Trophoblast cell (in vitro differentiated cells and primary cell): ENCODE measurements around the gene IFNGR2.

Experiments used
- DNase-seq, 2 donors: peaks; one replicate each; pipeline ENCODE4 v3.0.0-alpha.2; 2016
- H2AFZ ChIP-seq: 2 replicates; pipeline ENCODE4 v1.6.1; 2013; ENCODE audit warnings: low read length, moderate library complexity, mild to moderate bottlenecking; ENCODE audit not compliant: insufficient read depth, poor library complexity
- H2AK5ac ChIP-seq: 2 replicates; pipeline ENCODE4 v1.6.1; 2013; ENCODE audit warnings: mild to moderate bottlenecking, low read length
- H2BK120ac ChIP-seq: 2 replicates; pipeline ENCODE4 v1.6.1; 2013; ENCODE audit warnings: low read length, mild to moderate bottlenecking, moderate library complexity; ENCODE audit not compliant: insufficient read depth, poor library complexity
- H2BK12ac ChIP-seq: 2 replicates; pipeline ENCODE4 v1.6.1; 2013; ENCODE audit warnings: mild to moderate bottlenecking, low read length, moderate library complexity
- H2BK5ac ChIP-seq: 2 replicates; pipeline ENCODE4 v1.6.1; 2013; ENCODE audit warnings: low read length, low read depth, moderate library complexity, mild to moderate bottlenecking; ENCODE audit not compliant: poor library complexity
- H3K14ac ChIP-seq: 2 replicates; pipeline ENCODE4 v1.6.1; 2013; ENCODE audit warnings: mild to moderate bottlenecking, low read length
- H3K18ac ChIP-seq: 2 replicates; pipeline ENCODE4 v1.6.1; 2013; ENCODE audit warnings: mild to moderate bottlenecking, low read length
- H3K23ac ChIP-seq: 2 replicates; pipeline ENCODE4 v1.6.1; 2013; ENCODE audit warnings: low read length
- H3K27ac ChIP-seq: 2 replicates; pipeline ENCODE4 v1.5.1; 2013; ENCODE audit warnings: low read depth, mild to moderate bottlenecking, inconsistent platforms, low read length, moderate library complexity
- H3K27me3 ChIP-seq: 2 replicates; pipeline ENCODE4 v1.6.1; 2013; ENCODE audit warnings: inconsistent platforms, mild to moderate bottlenecking, low read length, moderate library complexity; ENCODE audit not compliant: insufficient read depth
- H3K36me3 ChIP-seq, 2 experiments: 1 replicate in 1 of 2; 2 replicates in 1 of 2; pipeline ENCODE4 v1.6.1; 2013; ENCODE audit warnings: low read length in 2 of 2, mild to moderate bottlenecking in 2 of 2, moderate library complexity in 1 of 2; ENCODE audit not compliant: insufficient read depth in 2 of 2, control insufficient read depth in 1 of 2
- H3K4ac ChIP-seq: 2 replicates; pipeline ENCODE4 v1.6.1; 2013; ENCODE audit warnings: low read depth, mild to moderate bottlenecking, low read length, moderate library complexity
- H3K4me1 ChIP-seq, 2 experiments: 1 replicate in 1 of 2; 2 replicates in 1 of 2; pipeline ENCODE4 v1.6.1; 2013; ENCODE audit warnings: low read length in 2 of 2, mild to moderate bottlenecking in 2 of 2, moderate library complexity in 1 of 2; ENCODE audit not compliant: insufficient read depth in 2 of 2, control insufficient read depth in 1 of 2
- H3K4me2 ChIP-seq: 2 replicates; pipeline ENCODE4 v1.6.1; 2013; ENCODE audit warnings: inconsistent platforms, mild to moderate bottlenecking, low read length, moderate library complexity
- H3K4me3 ChIP-seq: 2 replicates; pipeline ENCODE4 v1.5.1; 2013; ENCODE audit warnings: mild to moderate bottlenecking, low read depth, low read length, inconsistent platforms
- H3K79me1 ChIP-seq: one replicate; pipeline ENCODE4 v1.6.1; 2013; ENCODE audit warnings: low read length
- H3K79me2 ChIP-seq: 2 replicates; pipeline ENCODE4 v1.6.1; 2013; ENCODE audit warnings: low read length, mild to moderate bottlenecking; ENCODE audit not compliant: control insufficient read depth, insufficient read depth, poor library complexity
- H3K9ac ChIP-seq: 2 replicates; pipeline ENCODE4 v1.6.1; 2013; ENCODE audit warnings: mild to moderate bottlenecking, low read length
- H3K9me3 ChIP-seq: 2 replicates; pipeline ENCODE4 v1.6.1; 2013; ENCODE audit warnings: low read depth, mild to moderate bottlenecking, control low read depth, inconsistent platforms, low read length; ENCODE audit not compliant: insufficient read depth
- H4K12ac ChIP-seq: 2 replicates; pipeline ENCODE4 v1.6.1; 2013; ENCODE audit warnings: low read depth, mild to moderate bottlenecking, low read length, moderate library complexity
- H4K8ac ChIP-seq: 2 replicates; pipeline ENCODE4 v1.6.1; 2013; ENCODE audit warnings: low read depth, mild to moderate bottlenecking, low read length, moderate library complexity
- H4K91ac ChIP-seq: one replicate; pipeline ENCODE4 v1.6.1; 2013; ENCODE audit warnings: low read depth, mild to moderate bottlenecking, low read length, moderate library complexity
- WGBS: extraction: QIAGEN DNeasy Blood & Tissue Kit; methylation state at CpG from one replicate; pipeline ENCODE4 v1.1.7; 2013; ENCODE audit warnings: missing lambda C conversion rate; ENCODE audit not compliant: insufficient read length, insufficient coverage; ENCODE audit errors: extremely low coverage; 5-methylcytosine and 5-hydroxymethylcytosine counted together

Gene IFNGR2

GRCh38 chr21:33421713-33422393 is 18.6 kb downstream of the IFNGR2 start:
- no peak overlapping the region for H4K8ac ChIP-seq
- H3K36me3 ChIP-seq: peaks cover 35 to 40% of the 10 kb centered on the region in 2 experiments
- no peaks in the 10 kb centered on the region for H3K79me1 ChIP-seq
- H3K4me3 ChIP-seq: no peak overlapping the region
- H3K27me3 ChIP-seq: no peaks in the 10 kb centered on the region
- H4K91ac ChIP-seq: no peak overlapping the region
- H3K9me3 ChIP-seq: no peaks in the 10 kb centered on the region
- H2BK12ac ChIP-seq: no peak overlapping the region
- no peak overlapping the region for H3K14ac ChIP-seq
- no peak overlapping the region for H2BK5ac ChIP-seq
- no peak overlapping the region for H3K23ac ChIP-seq
- peak; percentile 45 to 84 for DNase-seq
- no peaks in the 10 kb centered on the region for H3K79me2 ChIP-seq
- no peak overlapping the region for H4K12ac ChIP-seq
- no peak overlapping the region for H2AFZ ChIP-seq
- no peak overlapping the region for H2BK120ac ChIP-seq
- no peak overlapping the region for H3K18ac ChIP-seq
- H3K4ac ChIP-seq: no peak overlapping the region
- H3K4me1 ChIP-seq: no peaks in the 10 kb centered on the region
- no CpG with 5 or more reads among the region's 5 CpGs for WGBS
- no peak overlapping the region for H3K4me2 ChIP-seq
- H2AK5ac ChIP-seq: no peak overlapping the region
- no peak overlapping the region for H3K27ac ChIP-seq
- no peak overlapping the region for H3K9ac ChIP-seq

GRCh38 chr21:33424214-33424613 is 21.0 kb downstream of the IFNGR2 start:
- Histone ChIP-seq H2BK5ac (no peak overlapping the region), H3K23ac (no peak overlapping the region), H3K4me1 (no peaks in the 10 kb centered on the region), H2BK12ac (no peak overlapping the region), H3K79me2 (no peaks in the 10 kb centered on the region), H3K4me3 (no peak overlapping the region), H3K18ac (no peak overlapping the region), H4K91ac (no peak overlapping the region), H3K79me1 (no peaks in the 10 kb centered on the region), H3K4me2 (no peak overlapping the region), H2BK120ac (no peak overlapping the region), H4K8ac (no peak overlapping the region), H3K27me3 (no peaks in the 10 kb centered on the region), H3K9ac (no peak overlapping the region), H3K14ac (no peak overlapping the region), H3K27ac (no peak overlapping the region), H4K12ac (no peak overlapping the region), H2AFZ (no peak overlapping the region), H2AK5ac (no peak overlapping the region), H3K4ac (no peak overlapping the region), H3K9me3 (no peaks in the 10 kb centered on the region), H3K36me3 (peaks cover 48 to 57% of the 10 kb centered on the region in 2 experiments)
- no CpG with 5 or more reads among the region's 9 CpGs for WGBS
- DNase-seq: no peak

DNA sequence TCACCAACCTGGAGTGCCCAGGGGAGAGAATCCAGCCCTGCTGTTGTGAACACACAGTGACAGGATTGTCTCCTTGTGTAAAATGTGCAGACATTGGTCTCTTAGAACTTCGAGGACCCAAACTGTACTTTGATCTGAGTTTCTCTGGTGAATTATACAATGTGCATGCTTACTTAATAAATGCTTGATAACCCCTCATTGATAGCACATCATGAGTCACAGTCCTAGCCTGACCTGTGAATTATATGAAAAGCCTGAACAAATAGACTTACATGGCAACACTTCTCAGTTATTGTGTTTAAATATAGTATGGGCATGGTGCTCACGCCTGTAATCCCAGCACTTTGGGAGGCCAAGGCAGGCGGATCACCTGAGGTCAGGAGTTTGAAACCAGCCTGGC is 22.6 kb downstream of the IFNGR2 start:
- H2BK12ac ChIP-seq: no peak overlapping the region
- no peaks in the 10 kb centered on the region for H3K4me1 ChIP-seq
- H3K79me1 ChIP-seq: no peaks in the 10 kb centered on the region
- WGBS: no CpG with 5 or more reads among the region's 3 CpGs
- no peak overlapping the region for H2AK5ac ChIP-seq
- H4K12ac ChIP-seq: no peak overlapping the region
- H2BK5ac ChIP-seq: no peak overlapping the region
- no peak overlapping the region for H3K27ac ChIP-seq
- no peak for DNase-seq
- H4K91ac ChIP-seq: no peak overlapping the region
- H3K4ac ChIP-seq: no peak overlapping the region
- H3K14ac ChIP-seq: no peak overlapping the region
- no peak overlapping the region for H3K23ac ChIP-seq
- H3K36me3 ChIP-seq: peaks cover 48 to 57% of the 10 kb centered on the region in 2 experiments
- no peak overlapping the region for H3K4me3 ChIP-seq
- no peak overlapping the region for H3K18ac ChIP-seq
- no peaks in the 10 kb centered on the region for H3K79me2 ChIP-seq
- H3K4me2 ChIP-seq: no peak overlapping the region
- H3K9ac ChIP-seq: no peak overlapping the region
- H3K27me3 ChIP-seq: no peaks in the 10 kb centered on the region
- no peaks in the 10 kb centered on the region for H3K9me3 ChIP-seq
- no peak overlapping the region for H2AFZ ChIP-seq
- H4K8ac ChIP-seq: no peak overlapping the region
- H2BK120ac ChIP-seq: no peak overlapping the region

DNA sequence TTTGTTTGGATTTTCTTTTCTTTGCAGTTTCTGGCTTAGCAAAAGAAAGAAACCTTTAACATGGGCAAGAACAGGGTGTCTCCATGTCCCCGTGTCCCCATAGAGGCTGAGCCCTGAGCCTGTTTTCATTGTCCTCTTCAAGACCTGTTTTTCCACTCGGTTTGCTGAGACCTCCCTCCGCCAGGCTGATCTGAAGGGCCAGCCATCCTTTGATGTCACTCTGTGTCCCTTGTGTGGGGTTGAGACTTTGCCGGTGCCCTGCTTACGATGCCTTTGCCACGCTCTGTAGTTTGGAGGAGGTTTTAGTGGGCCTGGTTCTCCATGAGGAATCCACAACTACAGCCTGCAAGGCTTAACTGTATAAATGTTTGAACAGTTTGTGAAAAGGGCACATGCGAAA is 23.8 kb downstream of the IFNGR2 start:
- Histone ChIP-seq H2BK5ac (no peak overlapping the region), H3K4me1 (no peaks in the 10 kb centered on the region), H3K9ac (peak overlapping the region; percentile 62), H3K27me3 (no peaks in the 10 kb centered on the region), H3K27ac (no peak overlapping the region), H2BK120ac (no peak overlapping the region), H3K23ac (no peak overlapping the region), H3K79me2 (no peaks in the 10 kb centered on the region), H4K12ac (no peak overlapping the region), H3K4me2 (no peak overlapping the region), H3K18ac (no peak overlapping the region), H3K14ac (no peak overlapping the region), H3K4ac (no peak overlapping the region), H3K9me3 (no peaks in the 10 kb centered on the region), H4K91ac (no peak overlapping the region), H4K8ac (no peak overlapping the region), H2BK12ac (no peak overlapping the region), H3K79me1 (no peaks in the 10 kb centered on the region), H3K4me3 (no peak overlapping the region), H2AK5ac (no peak overlapping the region), H3K36me3 (peaks cover 44 to 57% of the 10 kb centered on the region in 2 experiments), H2AFZ (no peak overlapping the region)
- DNase-seq: no peak
- WGBS: no CpG with 5 or more reads among the region's 7 CpGs
